GM10266 (cell line): ENCODE measurements around the gene PCSK6.

ENCODE experiments used
- DNase-seq: peaks from one replicate; pipeline ENCODE4 v3.0.0; 2012; ENCODE audit errors: extremely low spot score
- CTCF ChIP-seq: IDR thresholded peaks from 2 replicates; pipeline ENCODE4 v1.5.1; 2012; ENCODE audit warnings: mild to moderate bottlenecking, low read depth; ENCODE audit not compliant: control insufficient read depth, insufficient read depth; ENCODE audit errors: missing control alignments

PCSK6 gene

GRCh38 chr15:101437618-101438481, 51.7 kb downstream of the PCSK6 start:
- no peak for TF ChIP-seq CTCF
- DNase-seq = no peak

GRCh38 chr15:101437209-101437608, 52.3 kb downstream of the PCSK6 start:
- no peak for DNase-seq
- TF ChIP-seq CTCF = no peak

- no peak for TF ChIP-seq CTCF
- no peak for DNase-seq
These were observed 53.0 kb downstream of the PCSK6 start for GRCh38 chr15:101436526-101436925.

- TF ChIP-seq CTCF = no peak
- DNase-seq = no peak
These were observed 53.7 kb downstream of the PCSK6 start for GRCh38 chr15:101435761-101436160.

- TF ChIP-seq CTCF = no peak
- DNase-seq = no peak
These were observed 55.2 kb downstream of the PCSK6 start for GRCh38 chr15:101434032-101434920.

- TF ChIP-seq CTCF = no peak
- DNase-seq = no peak
These were observed 56.1 kb downstream of the PCSK6 start for GRCh38 chr15:101433396-101433795.
